MM.1S (cell line): ENCODE results near the gene ZNF862.

Experiments
- DNase-seq: peaks from one replicate; pipeline ENCODE4 v3.0.0-alpha.2; 2015
- H2AFZ ChIP-seq: fragments of 300-600 bp; sonication (generic); 2 replicates; pipeline ENCODE4 v1.6.0; 2016; ENCODE audit warnings: antibody characterized with exemption, low read length
- H3F3A ChIP-seq: fragments of 300-600 bp; sonication (generic); 2 replicates; pipeline ENCODE4 v1.6.1; 2016; ENCODE audit warnings: mild to moderate bottlenecking, antibody characterized with exemption, low read length, moderate library complexity, mixed read lengths; ENCODE audit not compliant: insufficient read depth
- H3K27ac ChIP-seq: fragments of 300-600 bp; sonication (generic); 2 replicates; pipeline ENCODE4 v1.5.1; 2016; ENCODE audit warnings: mild to moderate bottlenecking, low read length
- H3K27me3 ChIP-seq: fragments of 300-600 bp; sonication (generic); replicated peaks from 2 replicates; pipeline ENCODE4 v1.6.0; 2016; ENCODE audit warnings: low read length; ENCODE audit not compliant: insufficient read depth
- H3K36me3 ChIP-seq: fragments of 300-600 bp; sonication (generic); replicated peaks from 2 replicates; pipeline ENCODE4 v1.6.1; 2016; ENCODE audit warnings: mild to moderate bottlenecking, low read length, mixed read lengths; ENCODE audit not compliant: insufficient read depth
- H3K4me1 ChIP-seq: fragments of 300-600 bp; sonication (generic); 2 replicates; pipeline ENCODE4 v1.6.1; 2016; ENCODE audit warnings: low read length, mixed read lengths
- H3K4me2 ChIP-seq: fragments of 300-600 bp; sonication (generic); 2 replicates; pipeline ENCODE4 v1.6.0; 2016; ENCODE audit warnings: low read depth, low read length
- H3K4me3 ChIP-seq: fragments of 300-600 bp; sonication (generic); 2 replicates; pipeline ENCODE4 v1.5.1; 2016; ENCODE audit warnings: low read length, mixed read lengths
- H3K79me2 ChIP-seq: fragments of 300-600 bp; sonication (generic); 2 replicates; pipeline ENCODE4 v1.6.1; 2016; ENCODE audit warnings: mixed run types, low read length, mixed read lengths
- H3K9ac ChIP-seq: fragments of 300-600 bp; sonication (generic); 2 replicates; pipeline ENCODE4 v1.6.1; 2016; ENCODE audit warnings: low read length, mixed read lengths
- H3K9me2 ChIP-seq: fragments of 300-600 bp; sonication (generic); replicated peaks from 2 replicates; pipeline ENCODE4 v1.6.1; 2016; ENCODE audit warnings: mild to moderate bottlenecking, low read length, mixed read lengths; ENCODE audit not compliant: insufficient read depth
- H3K9me3 ChIP-seq: fragments of 300-600 bp; sonication (generic); replicated peaks from 2 replicates; pipeline ENCODE4 v1.6.1; 2016; ENCODE audit warnings: mild to moderate bottlenecking, low read length, mixed read lengths; ENCODE audit not compliant: insufficient read depth
- H4K20me1 ChIP-seq: fragments of 300-600 bp; sonication (generic); 2 replicates; pipeline ENCODE4 v1.6.1; 2016; ENCODE audit warnings: mild to moderate bottlenecking, low read length, moderate library complexity, mixed read lengths; ENCODE audit not compliant: insufficient read depth
- EZH2 ChIP-seq: fragments of 300-600 bp; sonication (generic); optimal IDR thresholded peaks from 2 replicates; pipeline ENCODE3; 2017; ENCODE audit warnings: low read depth, mild to moderate bottlenecking, antibody characterized with exemption, low read length, mixed read lengths
- EZH2phosphoT487 ChIP-seq: fragments of 300-600 bp; sonication (generic); IDR thresholded peaks from 2 replicates; pipeline ENCODE4 v1.6.1; 2018; ENCODE audit warnings: antibody characterized with exemption, low read length
- TF ChIP-seq, protein P1 (sequence below): fragments of 300-600 bp; sonication (generic); IDR thresholded peaks from 2 replicates; pipeline ENCODE4 v1.5.1; 2016; ENCODE audit warnings: antibody characterized with exemption, low read length, mixed read lengths

The ZNF862 gene

DNA sequence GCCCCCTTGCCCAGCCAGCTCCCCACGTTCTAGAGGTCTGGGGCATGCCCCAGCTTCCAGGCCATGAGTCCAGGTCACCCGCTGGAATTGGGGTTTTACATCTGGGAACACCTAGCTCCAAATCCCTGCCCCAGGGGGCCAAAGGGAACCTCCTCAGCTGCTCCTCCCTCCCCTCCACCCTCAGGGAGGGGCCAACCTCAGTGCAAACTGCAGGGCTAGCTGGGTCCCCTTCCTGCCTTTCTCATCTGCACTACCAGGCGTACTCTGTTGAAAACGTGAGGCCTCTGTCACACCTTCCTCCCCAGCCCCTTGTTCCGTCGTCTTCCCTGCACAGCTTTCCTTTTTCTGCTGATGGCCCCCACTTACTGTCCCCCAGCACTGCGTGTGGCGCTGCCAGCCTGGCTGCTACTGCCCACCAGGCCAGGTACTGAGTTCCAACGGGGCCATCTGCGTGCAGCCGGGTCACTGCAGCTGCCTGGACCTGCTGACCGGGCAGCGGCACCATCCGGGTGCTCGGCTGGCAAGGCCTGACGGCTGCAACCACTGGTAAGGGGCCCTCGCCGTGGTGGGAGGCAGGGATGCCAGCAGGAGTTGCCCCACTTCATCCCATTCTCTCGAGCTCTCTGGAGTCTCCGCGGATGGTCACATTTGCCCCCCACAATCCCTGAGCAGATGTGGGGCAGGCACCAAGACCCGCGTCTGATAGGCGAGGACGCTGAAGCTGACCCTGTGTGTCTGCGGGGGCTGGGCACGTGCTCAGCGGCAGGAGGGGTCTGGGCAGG, 24.7 kb upstream of the ZNF862 start:
- Histone ChIP-seq H3K27me3 (peaks cover 97% of the 10 kb centered on the region), H3K4me2 (no peak overlapping the region), H3K36me3 (no peaks in the 10 kb centered on the region), H3K4me1 (no peaks in the 10 kb centered on the region), H3K9me2 (no peaks in the 10 kb centered on the region), H3K9me3 (no peaks in the 10 kb centered on the region), H3K27ac (no peak overlapping the region), H3K79me2 (no peaks in the 10 kb centered on the region), H3F3A (no peaks in the 10 kb centered on the region), H2AFZ (no peak overlapping the region), H4K20me1 (no peaks in the 10 kb centered on the region), H3K9ac (no peak overlapping the region), H3K4me3 (no peak overlapping the region)
- no peak for TF ChIP-seq EZH2
- TF ChIP-seq EZH2phosphoT487 = no peak
- TF ChIP-seq, protein P1, sequence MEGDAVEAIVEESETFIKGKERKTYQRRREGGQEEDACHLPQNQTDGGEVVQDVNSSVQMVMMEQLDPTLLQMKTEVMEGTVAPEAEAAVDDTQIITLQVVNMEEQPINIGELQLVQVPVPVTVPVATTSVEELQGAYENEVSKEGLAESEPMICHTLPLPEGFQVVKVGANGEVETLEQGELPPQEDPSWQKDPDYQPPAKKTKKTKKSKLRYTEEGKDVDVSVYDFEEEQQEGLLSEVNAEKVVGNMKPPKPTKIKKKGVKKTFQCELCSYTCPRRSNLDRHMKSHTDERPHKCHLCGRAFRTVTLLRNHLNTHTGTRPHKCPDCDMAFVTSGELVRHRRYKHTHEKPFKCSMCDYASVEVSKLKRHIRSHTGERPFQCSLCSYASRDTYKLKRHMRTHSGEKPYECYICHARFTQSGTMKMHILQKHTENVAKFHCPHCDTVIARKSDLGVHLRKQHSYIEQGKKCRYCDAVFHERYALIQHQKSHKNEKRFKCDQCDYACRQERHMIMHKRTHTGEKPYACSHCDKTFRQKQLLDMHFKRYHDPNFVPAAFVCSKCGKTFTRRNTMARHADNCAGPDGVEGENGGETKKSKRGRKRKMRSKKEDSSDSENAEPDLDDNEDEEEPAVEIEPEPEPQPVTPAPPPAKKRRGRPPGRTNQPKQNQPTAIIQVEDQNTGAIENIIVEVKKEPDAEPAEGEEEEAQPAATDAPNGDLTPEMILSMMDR = no peak
- no peak for DNase-seq

DNA sequence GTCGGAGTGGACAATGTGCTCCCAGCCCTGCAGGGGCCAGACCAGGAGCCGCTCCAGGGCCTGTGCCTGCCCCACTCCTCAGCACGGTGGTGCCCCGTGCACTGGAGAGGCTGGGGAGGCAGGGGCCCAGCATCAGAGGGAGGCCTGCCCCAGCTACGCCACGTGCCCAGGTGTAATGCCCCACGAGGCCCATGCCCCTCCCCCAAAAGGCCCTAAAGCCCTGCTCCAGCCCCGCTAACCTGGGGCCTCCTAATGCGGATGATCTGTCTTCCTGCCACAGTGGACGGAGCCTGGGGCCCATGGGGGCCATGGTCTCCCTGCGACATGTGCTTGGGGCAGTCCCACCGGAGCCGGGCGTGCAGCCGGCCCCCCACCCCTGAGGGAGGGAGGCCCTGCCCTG, 23.7 kb upstream of the ZNF862 start:
- Histone ChIP-seq H3K9me3 (no peaks in the 10 kb centered on the region), H3K4me3 (no peak overlapping the region), H3K4me2 (no peak overlapping the region), H3K27ac (no peak overlapping the region), H3K9me2 (no peaks in the 10 kb centered on the region), H3K4me1 (no peaks in the 10 kb centered on the region), H2AFZ (no peak overlapping the region), H3K79me2 (no peaks in the 10 kb centered on the region), H3F3A (no peaks in the 10 kb centered on the region), H3K9ac (no peak overlapping the region), H4K20me1 (no peaks in the 10 kb centered on the region), H3K36me3 (no peaks in the 10 kb centered on the region), H3K27me3 (peaks cover 98% of the 10 kb centered on the region)
- DNase-seq = no peak
- no peak for TF ChIP-seq EZH2
- TF ChIP-seq EZH2phosphoT487 = no peak
- TF ChIP-seq, protein P1 = no peak

DNA sequence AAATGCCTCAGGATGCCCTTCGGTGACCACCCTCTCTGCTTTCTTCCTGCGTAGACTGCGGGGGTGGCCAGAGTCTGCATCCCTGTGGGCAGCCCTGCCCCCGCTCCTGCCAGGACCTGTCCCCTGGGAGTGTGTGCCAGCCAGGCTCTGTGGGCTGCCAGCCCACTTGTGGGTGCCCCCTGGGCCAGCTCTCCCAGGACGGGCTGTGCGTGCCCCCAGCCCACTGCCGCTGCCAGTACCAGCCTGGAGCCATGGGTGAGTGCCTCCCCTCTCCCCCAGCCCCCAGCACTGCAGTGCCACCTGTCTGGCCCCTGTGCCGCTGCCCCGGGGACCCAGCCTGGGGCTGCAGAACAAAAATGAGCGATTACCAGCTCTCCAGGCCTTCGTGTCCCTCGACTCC, 23.1 kb upstream of the ZNF862 start:
- Histone ChIP-seq H3K9me2 (no peaks in the 10 kb centered on the region), H3K27ac (no peak overlapping the region), H3F3A (no peaks in the 10 kb centered on the region), H3K79me2 (no peaks in the 10 kb centered on the region), H3K4me3 (no peak overlapping the region), H3K4me2 (no peak overlapping the region), H3K4me1 (no peaks in the 10 kb centered on the region), H3K9me3 (no peaks in the 10 kb centered on the region), H3K36me3 (no peaks in the 10 kb centered on the region), H3K27me3 (peaks cover 98% of the 10 kb centered on the region), H3K9ac (no peak overlapping the region), H2AFZ (no peak overlapping the region), H4K20me1 (no peaks in the 10 kb centered on the region)
- no peak for DNase-seq
- TF ChIP-seq EZH2phosphoT487 (no peak), EZH2 (no peak)
- TF ChIP-seq, protein P1 = no peak
